RWPE2 (cell line): ENCODE data around the gene SULT1B1.

Source experiments
- ATAC-seq: fragments of 200-7000 bp; cut with Tn5 transposase; 3 replicates; pipeline ENCODE4 v1.9.1; 2021; ENCODE audit warnings: low read depth
- DNase-seq: peaks from one replicate; pipeline ENCODE4 v3.0.0-alpha.2; 2020; ENCODE audit warnings: low spot score
- H3K27ac ChIP-seq: fragments of 450-650 bp; 2 replicates; pipeline ENCODE4 v1.5.1; 2017; ENCODE audit warnings: mild to moderate bottlenecking; ENCODE audit not compliant: poor library complexity, severe bottlenecking
- H3K27me3 ChIP-seq: fragments of 250-450 bp; sonication (Bioruptor Pico); 2 replicates; pipeline ENCODE4 v1.5.1; 2021; ENCODE audit warnings: mild to moderate bottlenecking, moderate library complexity; ENCODE audit not compliant: insufficient read depth, poor library complexity, severe bottlenecking
- H3K36me3 ChIP-seq: fragments of 250-450 bp; sonication (Bioruptor Pico); 2 replicates; pipeline ENCODE4 v1.5.1; 2020; ENCODE audit warnings: low read depth, mild to moderate bottlenecking, moderate library complexity
- H3K4me1 ChIP-seq: fragments of 250-450 bp; sonication (Bioruptor Pico); 2 replicates; pipeline ENCODE4 v1.5.1; 2021; ENCODE audit warnings: mild to moderate bottlenecking, moderate library complexity; ENCODE audit not compliant: insufficient read depth, poor library complexity, severe bottlenecking
- H3K4me3 ChIP-seq: fragments of 250-450 bp; sonication (Bioruptor Pico); 2 replicates; pipeline ENCODE4 v1.5.1; 2021; ENCODE audit warnings: mild to moderate bottlenecking, moderate library complexity; ENCODE audit not compliant: severe bottlenecking
- H3K9me3 ChIP-seq: fragments of 250-450 bp; sonication (Bioruptor Pico); 2 replicates; pipeline ENCODE4 v1.5.1; 2021; ENCODE audit warnings: mild to moderate bottlenecking, moderate library complexity; ENCODE audit not compliant: severe bottlenecking
- TF ChIP-seq, protein P1 (sequence below): fragments of 450-650 bp; IDR thresholded peaks from one replicate; pipeline ENCODE4 v1.5.1; 2017; ENCODE audit warnings: mild to moderate bottlenecking, moderate library complexity; ENCODE audit not compliant: poor library complexity, severe bottlenecking

Gene SULT1B1

DNA sequence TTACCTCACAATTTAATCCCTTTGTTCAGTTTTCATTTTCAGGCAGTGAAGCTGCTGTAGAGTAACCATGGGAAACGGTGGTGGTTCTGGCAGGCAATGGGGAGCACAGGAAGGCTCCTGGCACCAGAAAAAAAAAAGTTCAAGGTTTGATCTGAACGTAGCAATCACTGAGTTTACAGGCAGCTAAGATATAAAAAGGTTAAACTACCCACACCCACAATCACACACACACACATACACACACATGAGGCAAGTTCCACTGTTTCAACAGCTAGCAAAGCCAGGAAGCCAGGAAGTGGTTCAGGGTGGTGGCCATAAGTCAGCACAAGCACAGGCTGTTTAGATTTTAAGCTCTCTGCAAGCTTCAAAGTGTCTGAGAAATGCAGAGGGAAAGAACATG lies at the start of gene SULT1B1:
TSS of gene SULT1B1 (minus strand) at position 166 of the 400 bp plus-strand sequence. CDS start 5,403 bp downstream, outside the sequence.
- H3K27me3 ChIP-seq = no peaks in the 10 kb centered on the region
- peaks cover 10% of the 10 kb centered on the region for H3K4me1 ChIP-seq
- no peaks in the 10 kb centered on the region for H3K9me3 ChIP-seq
- peak within 1 kb of the TSS; percentile 28 for H3K27ac ChIP-seq
- H3K36me3 ChIP-seq = no peaks in the 10 kb centered on the region
- DNase-seq (no peak), ATAC-seq (peak; percentile 55; the same call in 2 of the 3 replicates)
- TF ChIP-seq, protein P1, sequence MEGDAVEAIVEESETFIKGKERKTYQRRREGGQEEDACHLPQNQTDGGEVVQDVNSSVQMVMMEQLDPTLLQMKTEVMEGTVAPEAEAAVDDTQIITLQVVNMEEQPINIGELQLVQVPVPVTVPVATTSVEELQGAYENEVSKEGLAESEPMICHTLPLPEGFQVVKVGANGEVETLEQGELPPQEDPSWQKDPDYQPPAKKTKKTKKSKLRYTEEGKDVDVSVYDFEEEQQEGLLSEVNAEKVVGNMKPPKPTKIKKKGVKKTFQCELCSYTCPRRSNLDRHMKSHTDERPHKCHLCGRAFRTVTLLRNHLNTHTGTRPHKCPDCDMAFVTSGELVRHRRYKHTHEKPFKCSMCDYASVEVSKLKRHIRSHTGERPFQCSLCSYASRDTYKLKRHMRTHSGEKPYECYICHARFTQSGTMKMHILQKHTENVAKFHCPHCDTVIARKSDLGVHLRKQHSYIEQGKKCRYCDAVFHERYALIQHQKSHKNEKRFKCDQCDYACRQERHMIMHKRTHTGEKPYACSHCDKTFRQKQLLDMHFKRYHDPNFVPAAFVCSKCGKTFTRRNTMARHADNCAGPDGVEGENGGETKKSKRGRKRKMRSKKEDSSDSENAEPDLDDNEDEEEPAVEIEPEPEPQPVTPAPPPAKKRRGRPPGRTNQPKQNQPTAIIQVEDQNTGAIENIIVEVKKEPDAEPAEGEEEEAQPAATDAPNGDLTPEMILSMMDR = no peak
- H3K4me3 ChIP-seq = no peak within 1 kb of the TSS

DNA sequence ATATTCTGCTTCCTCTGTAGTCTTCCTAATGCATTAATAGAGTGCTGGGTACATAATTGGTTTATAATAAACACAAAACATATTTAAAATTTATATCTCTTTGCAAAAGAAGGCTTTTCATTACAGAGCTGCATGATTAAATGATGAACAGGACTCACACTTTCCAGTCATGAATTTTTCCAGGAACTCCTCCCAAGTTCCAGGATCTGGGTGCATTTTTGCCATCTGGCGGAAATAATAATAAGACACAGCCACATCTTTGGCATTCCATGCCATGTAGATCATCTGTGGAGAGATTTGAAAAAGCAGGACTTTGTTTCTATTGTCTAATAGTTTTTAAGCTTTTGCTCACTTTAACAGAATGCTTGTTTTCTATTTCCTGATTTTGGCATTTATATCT lies 40.2 kb upstream of the SULT1B1 start:
- H3K27ac ChIP-seq = peak overlapping the region; percentile 28
- DNase-seq (no peak), ATAC-seq (peak; percentile 33; the same call in 1 of the 3 replicates)
- H3K27me3 ChIP-seq = no peaks in the 10 kb centered on the region
- H3K36me3 ChIP-seq = no peaks in the 10 kb centered on the region
- H3K4me3 ChIP-seq = no peak overlapping the region
- peaks cover 8% of the 10 kb centered on the region for H3K4me1 ChIP-seq
- TF ChIP-seq, protein P1 = no peak
- H3K9me3 ChIP-seq = no peaks in the 10 kb centered on the region

GRCh38 chr4:69799337-69799736 lies 38.9 kb upstream of the SULT1B1 start:
- H3K36me3 ChIP-seq = no peaks in the 10 kb centered on the region

GRCh38 chr4:69793732-69794131 lies 33.3 kb upstream of the SULT1B1 start:
- TF ChIP-seq, protein P1 = no peak
- H3K4me1 ChIP-seq = peaks cover 6% of the 10 kb centered on the region
- H3K36me3 ChIP-seq = no peaks in the 10 kb centered on the region
- DNase-seq = no peak
- no peak overlapping the region for H3K4me3 ChIP-seq
- no peak overlapping the region for H3K27ac ChIP-seq
- no peaks in the 10 kb centered on the region for H3K9me3 ChIP-seq
- ATAC-seq = peak; percentile 36; the same call in 1 of the 3 replicates
- no peaks in the 10 kb centered on the region for H3K27me3 ChIP-seq

More at GRCh38 chr4:69799337-69799736, 38.9 kb upstream of the SULT1B1 start:
- Histone ChIP-seq H3K4me3 (no peak overlapping the region), H3K27me3 (no peaks in the 10 kb centered on the region), H3K9me3 (no peaks in the 10 kb centered on the region), H3K27ac (no peak overlapping the region), H3K4me1 (peaks cover 8% of the 10 kb centered on the region)
- ATAC-seq (no peak), DNase-seq (no peak)
- TF ChIP-seq, protein P1 = no peak

- DNase-seq (peak; percentile 59), ATAC-seq (peak; percentile 96)
Observed at GRCh38 chr4:69787879-69788278, 27.5 kb upstream of the SULT1B1 start.

More at GRCh38 chr4:69787879-69788278, 27.5 kb upstream of the SULT1B1 start:
- Histone ChIP-seq H3K27me3 (no peaks in the 10 kb centered on the region), H3K9me3 (no peaks in the 10 kb centered on the region), H3K4me1 (peaks cover 15% of the 10 kb centered on the region), H3K4me3 (no peak overlapping the region), H3K27ac (peak overlapping the region; percentile 88), H3K36me3 (no peaks in the 10 kb centered on the region)
- TF ChIP-seq, protein P1 = no peak
